Measurements from ENCODE around the gene FOXRED2. TPM values are rescaled to one million over a fixed set of nuclear protein-coding genes. Genes with fewer than 3 reads are reported as not detected.

Gene FOXRED2
- total RNA-seq, 1 experiment from 2014 or later = 34.4 TPM

DNA sequence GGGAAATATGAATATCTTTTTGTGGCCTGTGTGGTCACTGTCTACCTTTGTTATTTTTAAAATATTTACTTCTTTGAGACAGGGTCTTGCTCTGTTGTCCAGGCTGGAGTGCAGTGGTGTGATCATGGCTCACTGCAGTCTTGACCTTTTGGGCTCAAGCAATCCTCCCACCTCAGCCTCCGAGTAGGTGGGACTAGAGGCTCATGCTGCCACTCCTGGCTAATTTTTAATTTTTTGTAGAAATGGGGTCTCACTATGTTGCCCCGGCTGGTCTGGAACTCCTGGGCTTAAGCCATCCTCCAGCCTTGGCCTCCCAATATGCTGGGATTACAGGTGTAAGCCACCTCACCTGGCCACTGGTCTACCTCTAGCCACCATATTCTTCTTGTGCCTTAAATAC, 25.6 kb upstream of the FOXRED2 start:
- no peak overlapping the region for H3K4me3 Mint-ChIP-seq
- peaks cover 7% of the 10 kb centered on the region; the same call in 1 of the 2 replicates for H3K79me2 ChIP-seq (ENCODE audit: insufficient read depth, low read length)
- no peak for DNase-seq

More for the DNA sequence above, 25.6 kb upstream of the FOXRED2 start:
- H2AK5ac ChIP-seq (ENCODE audit: insufficient read length, low read length) = no peak overlapping the region
- H3K18ac ChIP-seq (ENCODE audit: insufficient read length, low read depth, low read length) = no peak overlapping the region
- H3K23me2 ChIP-seq (ENCODE audit: insufficient read length, low read depth, low read length, poor library complexity, severe bottlenecking) = peaks cover 12% of the 10 kb centered on the region
- H2BK5ac ChIP-seq (ENCODE audit: insufficient read length, low read length) = no peak overlapping the region
- no peak overlapping the region for H3K27ac ChIP-seq (ENCODE audit: insufficient read length, low read depth, low read length)
- WGBS (ENCODE audit: extremely low coverage, insufficient read length, low lambda C conversion rate) = no CpG with 5 or more reads among the region's 2 CpGs
- no peak overlapping the region for H4K91ac ChIP-seq (ENCODE audit: insufficient read length, low read depth, low read length)
- no peaks in the 10 kb centered on the region for H3K27me3 ChIP-seq (ENCODE audit: insufficient read depth, low read length)
- Mint-ChIP-seq H3K27ac (no peak overlapping the region), H3K4me1 (peaks cover 4 to 12% of the 10 kb centered on the region in 2 experiments), H3K36me3 (ENCODE audit: insufficient read depth in 1 of 3, low read depth in 3 of 3) (no peaks in the 10 kb centered on the region; a peak in 2 of 7 replicates), H3K27me3 (ENCODE audit: low read depth) (peaks cover 1% of the 10 kb centered on the region), H3K9me3 (peaks cover 20% of the 10 kb centered on the region in 2 experiments)
- H3K14ac ChIP-seq (ENCODE audit: insufficient read depth, low read length) = no peak overlapping the region
- H4K5ac ChIP-seq (ENCODE audit: insufficient read length, low read depth, low read length) = no peak overlapping the region
- H4K20me1 ChIP-seq (ENCODE audit: control insufficient read depth, insufficient read depth, insufficient read length) = no peaks in the 10 kb centered on the region
- H2BK12ac ChIP-seq (ENCODE audit: insufficient read length, low read depth, low read length) = no peak overlapping the region
- H3K4me2 ChIP-seq (ENCODE audit: insufficient read depth, insufficient read length, low read length) = no peak overlapping the region
- no peak overlapping the region for H2BK20ac ChIP-seq (ENCODE audit: low read depth, low read length, poor library complexity, severe bottlenecking)
- no peak overlapping the region for H4K8ac ChIP-seq (replicated peaks; ENCODE audit: insufficient read length, low read depth, low read length)
- no peaks in the 10 kb centered on the region for H3K4me1 ChIP-seq (ENCODE audit: insufficient read depth, low read length)
- H2AFZ ChIP-seq (ENCODE audit: low read length) = no peak overlapping the region
- H3K56ac ChIP-seq (ENCODE audit: insufficient read length, low read depth, low read length) = no peak overlapping the region
- no peak overlapping the region for H2BK120ac ChIP-seq (ENCODE audit: low read depth, low read length, poor library complexity, severe bottlenecking)
- peaks cover 5% of the 10 kb centered on the region for H3K79me1 ChIP-seq (ENCODE audit: insufficient read depth, low read depth, low read length, poor library complexity, severe bottlenecking)
- H2BK15ac ChIP-seq (ENCODE audit: low read depth, low read length) = no peak overlapping the region
- H3T11ph ChIP-seq (ENCODE audit: low read length) = no peak overlapping the region
- TF ChIP-seq, protein P1, sequence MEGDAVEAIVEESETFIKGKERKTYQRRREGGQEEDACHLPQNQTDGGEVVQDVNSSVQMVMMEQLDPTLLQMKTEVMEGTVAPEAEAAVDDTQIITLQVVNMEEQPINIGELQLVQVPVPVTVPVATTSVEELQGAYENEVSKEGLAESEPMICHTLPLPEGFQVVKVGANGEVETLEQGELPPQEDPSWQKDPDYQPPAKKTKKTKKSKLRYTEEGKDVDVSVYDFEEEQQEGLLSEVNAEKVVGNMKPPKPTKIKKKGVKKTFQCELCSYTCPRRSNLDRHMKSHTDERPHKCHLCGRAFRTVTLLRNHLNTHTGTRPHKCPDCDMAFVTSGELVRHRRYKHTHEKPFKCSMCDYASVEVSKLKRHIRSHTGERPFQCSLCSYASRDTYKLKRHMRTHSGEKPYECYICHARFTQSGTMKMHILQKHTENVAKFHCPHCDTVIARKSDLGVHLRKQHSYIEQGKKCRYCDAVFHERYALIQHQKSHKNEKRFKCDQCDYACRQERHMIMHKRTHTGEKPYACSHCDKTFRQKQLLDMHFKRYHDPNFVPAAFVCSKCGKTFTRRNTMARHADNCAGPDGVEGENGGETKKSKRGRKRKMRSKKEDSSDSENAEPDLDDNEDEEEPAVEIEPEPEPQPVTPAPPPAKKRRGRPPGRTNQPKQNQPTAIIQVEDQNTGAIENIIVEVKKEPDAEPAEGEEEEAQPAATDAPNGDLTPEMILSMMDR (conservative IDR thresholded peaks at IDR 0.05) = no peak
- no peak overlapping the region for H3K23ac ChIP-seq (ENCODE audit: insufficient read length, low read depth, low read length)
- no peak overlapping the region for H3K9ac ChIP-seq (ENCODE audit: extremely low read depth, insufficient read length, low read length)
- H3K9me3 ChIP-seq (ENCODE audit: control insufficient read depth, low read depth, low read length) = no peaks in the 10 kb centered on the region
- H3K4ac ChIP-seq (ENCODE audit: low read depth, low read length) = no peak overlapping the region

Measured in H9 (cell line).